K562 (cell line): ENCODE measurements around the gene ST8SIA2. TPM values are rescaled to one million over a fixed set of nuclear protein-coding genes. Genes with fewer than 3 reads are reported as not detected.

Experiments
- ARID3B ChIP-seq: fragments of 250-450 bp; sonication (Bioruptor Pico); IDR thresholded peaks from 2 replicates; pipeline ENCODE4 v1.4.0; 2020; ENCODE audit warnings: borderline replicate concordance
- ATF7 ChIP-seq: fragments of 450-650 bp; IDR thresholded peaks from 2 replicates; pipeline ENCODE4 v1.7.1; 2014; ENCODE audit warnings: mild to moderate bottlenecking, moderate library complexity
- DMBX1 ChIP-seq: fragments of 250-450 bp; sonication (Bioruptor Pico); IDR thresholded peaks from 2 replicates; pipeline ENCODE4 v1.8.0; 2022; ENCODE audit warnings: inconsistent platforms, mild to moderate bottlenecking, moderate library complexity, borderline replicate concordance
- MGA ChIP-seq: fragments of 450-650 bp; IDR thresholded peaks from 2 replicates; pipeline ENCODE4 v1.6.1; 2016; ENCODE audit warnings: mild to moderate bottlenecking, moderate library complexity
- ZC3H11A ChIP-seq: IDR thresholded peaks from 2 replicates; pipeline ENCODE4 v1.6.1; 2012; ENCODE audit warnings: low read depth, low read length, improper control_type of control experiment
- ZNF395 ChIP-seq: fragments of 200-800 bp; sonication (Bioruptor generic); IDR thresholded peaks from 2 replicates; pipeline ENCODE4 v1.6.1; 2017; ENCODE audit warnings: missing genetic modification characterization, missing compliant biosample characterization
- ZZZ3 ChIP-seq: fragments of 450-650 bp; IDR thresholded peaks from 2 replicates; pipeline ENCODE4 v1.6.1; 2016; ENCODE audit warnings: antibody characterized with exemption, mild to moderate bottlenecking, moderate library complexity
- polyA plus RNA-seq, 8 experiments: library from polyadenylated mRNA; depleted of rRNA in 4 of 8; stranded (reverse) in 5 of 8; unstranded in 3 of 8; fragments of >200 nt; fragmentation: Nextera tagmentation in 2 of 8; fragmentation: Illumina TruSeq in 1 of 8; extraction: Ambion mirVana in 2 of 8; extraction: Trizol in 1 of 8; gene quantifications; 2 replicates each; pipeline versions ENCODE4 v1.2.1 to v1.2.3, GENCODE V29; 2011 to 2014; ENCODE audit warnings: inconsistent platforms in 1 of 8, missing spikeins in 1 of 8
- total RNA-seq, 7 experiments: library from RNA; depleted of rRNA in 6 of 7; stranded (reverse); fragments of >200 nt in 6 of 7; fragmentation: Illumina TruSeq in 2 of 7; extraction: Trizol in 2 of 7; gene quantifications; 2 replicates each; pipeline versions ENCODE4 v1.2.1 to v1.2.3, GENCODE V29; 2011 to 2021; ENCODE audit warnings: low replicate concordance in 1 of 7

The ST8SIA2 gene
- total and polyA plus RNA-seq, 9 of the 15 experiments (the other 6 are each of a cell fraction or from before 2014, with no cell fraction given), result not detected

- TF ChIP-seq ZZZ3, result no peak
- TF ChIP-seq ATF7, result no peak
- TF ChIP-seq ZNF395 (CRISPR knock-in tag), result no peak
- no peak for TF ChIP-seq DMBX1
- TF ChIP-seq MGA, result no peak
- TF ChIP-seq ZC3H11A, result no peak
- no peak for TF ChIP-seq ARID3B (CRISPR knock-in tag)
- TF ChIP-seq, all 486 proteins: peak for 0
These were observed 24.0 kb downstream of the ST8SIA2 start (continued) for GRCh38 chr15:92417716-92418115.
